ENCODE measurements around the gene ANXA2R. TPM values are rescaled to one million over a fixed set of nuclear protein-coding genes. Genes with fewer than 3 reads are reported as not detected.
A peak's percentile ranks its signal among the peaks of the same experiment; 100 is the strongest.

ANXA2R gene
- polyA plus RNA-seq, 3 donors: 2.3 to 6.4 (median 3.1) TPM

DNA sequence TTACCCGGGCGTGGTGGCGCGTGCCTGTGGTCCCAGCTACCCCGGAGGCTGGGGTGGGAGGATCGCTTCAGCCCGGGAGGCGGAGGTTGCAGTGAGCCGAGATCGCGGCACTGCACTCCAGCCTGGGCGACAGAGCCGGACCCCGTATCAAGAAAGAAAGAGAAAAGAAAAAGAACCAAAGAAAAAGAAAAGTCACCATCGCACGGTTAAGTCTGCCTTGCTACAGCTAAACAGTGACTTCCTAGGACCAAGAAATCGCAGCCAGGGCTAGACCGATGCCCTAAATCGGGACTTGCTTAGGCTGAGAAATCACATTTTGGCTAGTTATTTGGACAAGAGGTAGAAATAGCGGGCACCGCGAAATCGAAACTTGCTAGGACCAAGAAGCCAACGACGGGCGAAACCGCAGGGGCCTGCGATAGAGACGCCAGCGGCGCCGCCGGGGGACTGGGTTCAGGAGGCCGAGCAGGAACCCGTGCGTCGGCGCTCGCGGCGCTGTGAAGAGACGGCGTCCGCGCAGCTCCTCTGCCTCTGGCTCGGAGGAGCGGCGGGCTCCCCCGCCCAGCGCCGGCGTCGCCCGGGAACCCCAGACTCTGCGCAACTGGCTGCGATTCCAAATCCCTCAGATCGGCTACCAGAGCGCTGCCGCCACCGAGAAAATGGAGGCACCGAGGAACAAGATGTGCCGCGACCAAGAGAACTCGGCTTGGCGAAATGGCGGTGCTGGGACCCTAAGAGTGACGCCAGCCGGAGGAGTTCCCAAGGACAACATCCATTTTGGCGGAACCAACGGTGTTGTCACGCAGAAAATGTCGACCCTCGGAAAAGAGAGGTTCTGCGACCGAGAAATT, 26.1 kb upstream of the ANXA2R start:
- TF ChIP-seq, protein P1, sequence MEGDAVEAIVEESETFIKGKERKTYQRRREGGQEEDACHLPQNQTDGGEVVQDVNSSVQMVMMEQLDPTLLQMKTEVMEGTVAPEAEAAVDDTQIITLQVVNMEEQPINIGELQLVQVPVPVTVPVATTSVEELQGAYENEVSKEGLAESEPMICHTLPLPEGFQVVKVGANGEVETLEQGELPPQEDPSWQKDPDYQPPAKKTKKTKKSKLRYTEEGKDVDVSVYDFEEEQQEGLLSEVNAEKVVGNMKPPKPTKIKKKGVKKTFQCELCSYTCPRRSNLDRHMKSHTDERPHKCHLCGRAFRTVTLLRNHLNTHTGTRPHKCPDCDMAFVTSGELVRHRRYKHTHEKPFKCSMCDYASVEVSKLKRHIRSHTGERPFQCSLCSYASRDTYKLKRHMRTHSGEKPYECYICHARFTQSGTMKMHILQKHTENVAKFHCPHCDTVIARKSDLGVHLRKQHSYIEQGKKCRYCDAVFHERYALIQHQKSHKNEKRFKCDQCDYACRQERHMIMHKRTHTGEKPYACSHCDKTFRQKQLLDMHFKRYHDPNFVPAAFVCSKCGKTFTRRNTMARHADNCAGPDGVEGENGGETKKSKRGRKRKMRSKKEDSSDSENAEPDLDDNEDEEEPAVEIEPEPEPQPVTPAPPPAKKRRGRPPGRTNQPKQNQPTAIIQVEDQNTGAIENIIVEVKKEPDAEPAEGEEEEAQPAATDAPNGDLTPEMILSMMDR (IDR thresholded peaks at IDR 0.05): no peak
- peaks cover 41% of the 10 kb centered on the region for H3K4me1 Mint-ChIP-seq
- peak overlapping the region; percentile 94 to 98 for H3K4me3 Mint-ChIP-seq
- Histone ChIP-seq H3K4me1 (ENCODE audit: control insufficient read depth in 1 of 2, insufficient read depth in 2 of 2, low read length in 2 of 2) (peaks cover 33 to 40% of the 10 kb centered on the region in 2 donors), H3K36me3 (replicated peaks in 1 of 2; ENCODE audit: control insufficient read depth in 1 of 2, insufficient read depth in 2 of 2, low read length in 2 of 2) (peaks cover 8 to 10% of the 10 kb centered on the region in 2 donors), H3K4me3 (replicated peaks in 1 of 3; ENCODE audit: low read depth in 2 of 3, low read length in 3 of 3) (peak overlapping the region; percentile 79 to 93 (median 85)), H2AFZ (ENCODE audit: insufficient read depth, low read depth, low read length, poor library complexity, severe bottlenecking) (peak overlapping the region; percentile 93), H3K9ac (ENCODE audit: insufficient read depth, low read length, poor library complexity, severe bottlenecking) (peak overlapping the region; percentile 96), H4K20me1 (ENCODE audit: insufficient read depth, low read length) (no peaks in the 10 kb centered on the region), H3K79me2 (ENCODE audit: insufficient read depth, low read length) (peaks cover 42% of the 10 kb centered on the region), H3K27me3 (ENCODE audit: control insufficient read depth in 2 of 2, insufficient read depth in 2 of 2, low read length in 2 of 2) (no peaks in the 10 kb centered on the region), H3K9me3 (replicated peaks in 1 of 2; ENCODE audit: control insufficient read depth in 1 of 2, insufficient read depth in 1 of 2, low read length in 2 of 2) (no peaks in the 10 kb centered on the region), H3K4me2 (replicated peaks; ENCODE audit: extremely low read depth, low read length, poor library complexity, severe bottlenecking) (peak overlapping the region; percentile 75), H3K27ac (ENCODE audit: low read depth in 1 of 2, low read length in 2 of 2) (peak overlapping the region; percentile 98 to 99)
- peaks cover 9 to 17% of the 10 kb centered on the region in 2 donors for H3K36me3 Mint-ChIP-seq
- H3K27ac Mint-ChIP-seq: peak overlapping the region; percentile 97 to 99 (median 99)
- no peaks in the 10 kb centered on the region for H3K27me3 Mint-ChIP-seq (ENCODE audit: low read depth in 3 of 3)
- peaks cover 0 to 6% (median 0%) of the 10 kb centered on the region in 7 donors for H3K9me3 Mint-ChIP-seq
- under 1% methylated on average over 75 of the region's 75 CpGs for WGBS (ENCODE audit: insufficient coverage)
- peak; percentile 67 to 76 (median 70) for DNase-seq
- intact Hi-C loops (cut with micrococcal nuclease): loop anchor here (1.0 to 10.0 kb wide), 9 partner anchors 25 to 416 kb away; partner anchors contain the start of genes ANXA2R (in 1 of the 2), HMGCS1 (in 1 of the 2), NIM1K (in 1 of the 2) and TMEM267 (in 1 of the 2)

DNA sequence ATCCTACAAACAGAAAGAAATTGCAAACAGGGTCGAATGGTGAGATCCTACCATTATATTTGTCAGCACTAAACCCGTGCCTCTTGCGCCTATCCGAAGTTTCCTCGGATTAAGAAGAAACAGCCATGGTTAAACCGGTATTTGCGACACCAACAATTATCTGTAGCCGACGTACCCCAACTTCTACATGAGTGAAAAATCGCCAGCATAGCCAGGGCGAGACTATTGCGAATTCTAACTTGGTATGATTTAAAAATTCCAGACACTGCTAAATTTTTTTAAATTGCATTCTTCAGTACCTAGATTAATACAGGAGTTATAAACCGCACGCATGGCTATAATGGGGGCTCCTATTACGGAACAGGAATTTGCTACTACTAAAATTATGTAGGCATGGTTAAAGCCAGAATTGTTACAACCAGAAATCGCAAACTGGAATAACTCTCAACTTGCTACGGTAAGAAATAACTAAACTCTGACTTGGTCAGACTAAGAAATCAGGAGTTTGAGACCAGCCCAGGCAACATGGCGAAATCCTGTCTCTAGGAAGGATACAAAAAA, 25.3 kb upstream of the ANXA2R start:
- H3K36me3 Mint-ChIP-seq: peaks cover 3 to 10% of the 10 kb centered on the region in 2 donors
- H3K9me3 Mint-ChIP-seq: peaks cover 0 to 6% (median 0%) of the 10 kb centered on the region in 7 donors
- WGBS (ENCODE audit: insufficient coverage): 0% methylated on average over 6 of the region's 18 CpGs
- Histone ChIP-seq H3K79me2 (ENCODE audit: insufficient read depth, low read length) (peaks cover 35% of the 10 kb centered on the region), H3K36me3 (replicated peaks in 1 of 2; ENCODE audit: control insufficient read depth in 1 of 2, insufficient read depth in 2 of 2, low read length in 2 of 2) (peaks cover 1 to 3% of the 10 kb centered on the region in 2 donors), H4K20me1 (ENCODE audit: insufficient read depth, low read length) (no peaks in the 10 kb centered on the region), H2AFZ (ENCODE audit: insufficient read depth, low read depth, low read length, poor library complexity, severe bottlenecking) (peak overlapping the region; percentile 93), H3K27me3 (ENCODE audit: control insufficient read depth in 2 of 2, insufficient read depth in 2 of 2, low read length in 2 of 2) (no peaks in the 10 kb centered on the region), H3K9ac (ENCODE audit: insufficient read depth, low read length, poor library complexity, severe bottlenecking) (peak overlapping the region; percentile 96), H3K4me2 (replicated peaks; ENCODE audit: extremely low read depth, low read length, poor library complexity, severe bottlenecking) (peak overlapping the region; percentile 75), H3K27ac (ENCODE audit: low read depth in 1 of 2, low read length in 2 of 2) (peak overlapping the region; percentile 98 to 99), H3K4me3 (replicated peaks in 1 of 3; ENCODE audit: low read depth in 2 of 3, low read length in 3 of 3) (peak overlapping the region; percentile 79 to 93 (median 85)), H3K4me1 (ENCODE audit: control insufficient read depth in 1 of 2, insufficient read depth in 2 of 2, low read length in 2 of 2) (peaks cover 33 to 40% of the 10 kb centered on the region in 2 donors), H3K9me3 (replicated peaks in 1 of 2; ENCODE audit: control insufficient read depth in 1 of 2, insufficient read depth in 1 of 2, low read length in 2 of 2) (no peaks in the 10 kb centered on the region)
- TF ChIP-seq, protein P1 (IDR thresholded peaks at IDR 0.05): no peak
- peak overlapping the region; percentile 94 to 98 for H3K4me3 Mint-ChIP-seq
- DNase-seq: peak; percentile 30 to 58 (median 50)
- H3K27me3 Mint-ChIP-seq (ENCODE audit: low read depth in 3 of 3): no peaks in the 10 kb centered on the region
- H3K4me1 Mint-ChIP-seq: peaks cover 37% of the 10 kb centered on the region
- intact Hi-C loops (cut with micrococcal nuclease): loop anchor here (2.0 to 10.0 kb wide), 6 partner anchors 25 to 417 kb away; partner anchors contain the start of genes ANXA2R (in 1 of the 2), HMGCS1 (in 1 of the 2), NIM1K (in 1 of the 2) and TMEM267 (in 1 of the 2)
- peak overlapping the region; percentile 97 to 99 (median 99) for H3K27ac Mint-ChIP-seq

Data from CD14-positive monocyte (primary cell).